Upper lobe of left lung (tissue), 6 donors: ENCODE results near the gene TSPEAR. TPM values are rescaled to one million over a fixed set of nuclear protein-coding genes. Genes with fewer than 3 reads are reported as not detected.
A peak's percentile ranks its signal among the peaks of the same experiment; 100 is the strongest.

Experiments used
- ATAC-seq, 2 donors: fragments of 200-7000 bp; cut with Tn5 transposase; one replicate each; pipeline ENCODE4 v1.9.1; 2022; ENCODE audit warnings: mild to moderate bottlenecking in 2 of 2, moderate library complexity in 2 of 2; ENCODE audit not compliant: low FRiP score in 2 of 2
- DNase-seq, 2 donors: peaks; one replicate each; pipeline ENCODE4 v3.0.0-alpha.2; 2019 to 2020
- H3K27ac ChIP-seq, 4 donors: fragments of 200-600 bp; sonication (generic); one replicate each; pipeline ENCODE4 v1.5.1; 2016 to 2019
- H3K27me3 ChIP-seq, 4 donors: fragments of 200-600 bp; sonication (generic); one replicate each; pipeline ENCODE4 v1.5.1; 2017 to 2019
- H3K36me3 ChIP-seq, 4 donors: fragments of 200-600 bp; sonication (generic); one replicate each; pipeline ENCODE4 v1.5.1; 2016 to 2019
- H3K4me1 ChIP-seq, 4 donors: fragments of 200-600 bp; sonication (generic); one replicate each; pipeline ENCODE4 v1.5.1; 2018 to 2019
- H3K4me3 ChIP-seq, 4 donors: fragments of 200-600 bp; sonication (generic); one replicate each; pipeline ENCODE4 v1.5.1; 2017 to 2019; ENCODE audit warnings: mild to moderate bottlenecking in 2 of 4, moderate library complexity in 1 of 4
- H3K9me3 ChIP-seq, 4 donors: fragments of 200-600 bp; sonication (generic); one replicate each; pipeline ENCODE4 v1.5.1; 2018 to 2019
- EP300 ChIP-seq, 4 donors: sonication (generic); formaldehyde crosslinking; IDR thresholded peaks; one replicate each; pipeline ENCODE4 v1.5.1; 2017; ENCODE audit warnings: antibody characterized with exemption in 4 of 4, control low read depth in 2 of 4
- POLR2A ChIP-seq, 4 donors: fragments of 450-650 bp; IDR thresholded peaks; one replicate each; pipeline ENCODE4 v1.5.1; 2016 to 2017; ENCODE audit warnings: antibody characterized with exemption in 4 of 4, mild to moderate bottlenecking in 2 of 4
- POLR2AphosphoS5 ChIP-seq, 2 donors: sonication (generic); formaldehyde crosslinking; IDR thresholded peaks; one replicate each; pipeline ENCODE4 v1.5.1; 2017; ENCODE audit warnings: antibody characterized with exemption in 2 of 2
- WGBS, 2 donors: methylation state at CpG; one replicate each; pipeline ENCODE4 v1.1.5; 2017 to 2018; 5-methylcytosine and 5-hydroxymethylcytosine counted together
- total RNA-seq, 6 donors: library from RNA; depleted of rRNA in 4 of 6; stranded (reverse); fragments of >200 nt in 4 of 6; gene quantifications; one replicate each; pipeline versions ENCODE4 v1.1.0 to v1.2.1, GENCODE V29; 2016 to 2021
- TF ChIP-seq, protein P1 (sequence below), 6 experiments: fragments of 450-650 bp in 4 of 6; fragments of 200-600 bp in 2 of 6; sonication (generic) in 2 of 6; IDR thresholded peaks; one replicate each; pipeline ENCODE4 v1.5.1; 2016 to 2019; ENCODE audit warnings: antibody characterized with exemption in 6 of 6
- donor health status: DM: no; HTN: no; CAD: no; lungs with moderate emphysema.
- donor health status: DM: no; HTN: yes; CAD: no; lungs with severe emphysema.

The TSPEAR gene
- total RNA-seq, 6 donors from 2014 or later = 0.14 to 0.17 TPM; not detected in 4

DNA sequence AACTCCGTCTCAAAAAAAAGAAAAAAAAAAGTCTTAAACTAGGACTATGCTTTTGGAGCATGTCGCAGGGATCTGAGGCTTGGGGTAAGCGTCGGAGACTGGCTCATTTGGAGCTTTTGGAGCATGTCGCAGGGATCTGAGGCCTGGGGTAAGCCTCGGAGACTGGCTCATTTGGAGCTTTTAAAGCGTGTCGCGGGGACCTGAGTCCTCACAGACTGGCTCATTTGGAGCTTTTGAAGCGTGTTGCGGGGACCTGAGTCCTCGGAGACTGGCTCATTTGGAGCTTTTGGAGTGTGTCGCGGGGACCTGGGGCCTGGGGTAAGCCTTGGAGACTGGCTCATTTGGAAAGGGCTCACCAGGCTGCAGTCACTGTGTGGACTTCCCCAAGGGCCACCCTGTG, 13.6 kb upstream of the TSPEAR start:
- Histone ChIP-seq H3K9me3 (no peaks in the 10 kb centered on the region), H3K4me3 (no peak overlapping the region), H3K27ac (no peak overlapping the region), H3K27me3 (peaks cover 0 to 14% (median 10%) of the 10 kb centered on the region in 4 donors), H3K4me1 (peaks cover 0 to 8% (median 0%) of the 10 kb centered on the region in 4 donors), H3K36me3 (no peaks in the 10 kb centered on the region)
- 91 to 92% methylated on average over 11 to 14 of the region's 14 CpGs for WGBS, 2 donors
- no peak for DNase-seq
- ATAC-seq = no peak
- TF ChIP-seq, protein P1, sequence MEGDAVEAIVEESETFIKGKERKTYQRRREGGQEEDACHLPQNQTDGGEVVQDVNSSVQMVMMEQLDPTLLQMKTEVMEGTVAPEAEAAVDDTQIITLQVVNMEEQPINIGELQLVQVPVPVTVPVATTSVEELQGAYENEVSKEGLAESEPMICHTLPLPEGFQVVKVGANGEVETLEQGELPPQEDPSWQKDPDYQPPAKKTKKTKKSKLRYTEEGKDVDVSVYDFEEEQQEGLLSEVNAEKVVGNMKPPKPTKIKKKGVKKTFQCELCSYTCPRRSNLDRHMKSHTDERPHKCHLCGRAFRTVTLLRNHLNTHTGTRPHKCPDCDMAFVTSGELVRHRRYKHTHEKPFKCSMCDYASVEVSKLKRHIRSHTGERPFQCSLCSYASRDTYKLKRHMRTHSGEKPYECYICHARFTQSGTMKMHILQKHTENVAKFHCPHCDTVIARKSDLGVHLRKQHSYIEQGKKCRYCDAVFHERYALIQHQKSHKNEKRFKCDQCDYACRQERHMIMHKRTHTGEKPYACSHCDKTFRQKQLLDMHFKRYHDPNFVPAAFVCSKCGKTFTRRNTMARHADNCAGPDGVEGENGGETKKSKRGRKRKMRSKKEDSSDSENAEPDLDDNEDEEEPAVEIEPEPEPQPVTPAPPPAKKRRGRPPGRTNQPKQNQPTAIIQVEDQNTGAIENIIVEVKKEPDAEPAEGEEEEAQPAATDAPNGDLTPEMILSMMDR (IDR thresholded peaks at IDR 0.05) = no peak
- TF ChIP-seq POLR2A (IDR thresholded peaks at IDR 0.05) = no peak
- no peak for TF ChIP-seq EP300 (IDR thresholded peaks at IDR 0.05)
- no peak for TF ChIP-seq POLR2AphosphoS5 (IDR thresholded peaks at IDR 0.05)

DNA sequence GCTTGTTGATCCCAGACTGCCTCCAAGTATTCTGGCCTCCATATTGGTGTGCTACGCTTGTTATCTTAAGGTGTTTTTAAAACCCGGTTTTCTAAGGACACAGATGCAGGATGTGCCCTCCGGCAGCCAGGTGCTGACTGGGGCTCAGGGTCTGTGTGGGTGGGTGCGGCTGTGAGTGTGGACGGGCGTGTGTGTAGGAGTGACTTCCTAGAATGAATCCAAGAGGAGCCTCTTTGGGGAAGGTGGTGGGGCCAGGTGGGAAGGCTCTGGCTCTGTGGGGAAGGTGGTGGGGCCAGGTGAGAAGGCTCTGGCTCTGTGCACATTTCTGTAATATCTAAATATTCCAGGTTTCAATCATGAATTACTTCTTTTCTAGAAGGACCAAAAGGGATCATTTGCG, 12.8 kb upstream of the TSPEAR start:
- Histone ChIP-seq H3K9me3 (no peaks in the 10 kb centered on the region), H3K4me3 (no peak overlapping the region), H3K27me3 (peaks cover 0 to 14% (median 10%) of the 10 kb centered on the region in 4 donors), H3K36me3 (no peaks in the 10 kb centered on the region), H3K4me1 (peaks cover 0 to 8% (median 0%) of the 10 kb centered on the region in 4 donors), H3K27ac (no peak overlapping the region)
- 91 to 95% methylated on average over 7 of the region's 7 CpGs for WGBS, 2 donors
- ATAC-seq = peak in 1 of 2 donors; percentile 23
- no peak for TF ChIP-seq POLR2A (IDR thresholded peaks at IDR 0.05)
- TF ChIP-seq, protein P1 (IDR thresholded peaks at IDR 0.05) = no peak
- TF ChIP-seq POLR2AphosphoS5 (IDR thresholded peaks at IDR 0.05) = no peak
- no peak for TF ChIP-seq EP300 (IDR thresholded peaks at IDR 0.05)
- no peak for DNase-seq

DNA sequence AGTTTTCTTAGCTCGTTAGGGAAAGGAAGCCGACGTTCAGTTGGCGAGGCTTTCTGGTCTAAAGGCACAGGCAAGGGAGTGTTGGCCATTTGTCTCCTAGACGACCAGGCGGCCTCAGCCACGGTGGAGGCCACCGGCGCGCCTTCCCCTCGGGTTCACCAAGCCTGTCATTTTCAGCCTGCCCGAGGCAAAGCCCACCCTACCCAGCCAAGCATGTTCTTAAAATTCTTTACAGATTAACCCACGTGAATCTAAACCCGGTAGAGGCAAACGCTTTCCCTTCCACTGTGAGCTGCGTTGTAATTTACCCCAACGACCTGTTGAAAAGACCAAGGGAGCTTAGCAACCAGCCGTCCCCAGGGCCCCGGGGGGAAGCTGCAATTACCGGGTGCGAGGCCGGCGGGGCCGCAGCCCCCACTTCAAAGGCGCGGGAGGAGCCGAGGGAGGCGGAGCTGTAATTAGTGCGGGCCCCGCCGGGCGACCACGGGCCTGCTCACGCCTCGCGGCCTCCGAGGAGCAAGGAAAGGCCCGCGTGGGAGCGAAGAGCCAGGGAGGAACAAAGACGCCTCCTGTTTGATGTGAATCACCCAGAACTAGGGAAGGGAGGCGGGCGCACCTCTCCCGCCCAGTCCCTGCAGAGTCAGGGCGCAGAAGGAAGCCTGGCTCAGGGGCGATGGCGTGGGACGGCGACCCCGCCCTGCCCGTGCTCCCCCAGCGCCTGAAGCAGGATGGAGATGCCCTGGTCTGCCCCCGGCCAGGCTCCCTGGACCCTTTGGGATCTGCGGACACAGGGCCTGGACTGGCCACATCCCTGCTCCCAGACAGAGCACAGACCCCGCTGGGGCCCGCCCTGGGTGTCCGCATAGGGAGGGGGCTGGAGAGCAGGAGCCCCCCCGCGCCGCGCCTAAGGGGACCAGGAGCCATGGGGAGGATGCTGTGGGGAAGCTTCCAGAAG, 12.1 kb upstream of the TSPEAR start:
- H3K4me3 ChIP-seq = no peak overlapping the region

DNA sequence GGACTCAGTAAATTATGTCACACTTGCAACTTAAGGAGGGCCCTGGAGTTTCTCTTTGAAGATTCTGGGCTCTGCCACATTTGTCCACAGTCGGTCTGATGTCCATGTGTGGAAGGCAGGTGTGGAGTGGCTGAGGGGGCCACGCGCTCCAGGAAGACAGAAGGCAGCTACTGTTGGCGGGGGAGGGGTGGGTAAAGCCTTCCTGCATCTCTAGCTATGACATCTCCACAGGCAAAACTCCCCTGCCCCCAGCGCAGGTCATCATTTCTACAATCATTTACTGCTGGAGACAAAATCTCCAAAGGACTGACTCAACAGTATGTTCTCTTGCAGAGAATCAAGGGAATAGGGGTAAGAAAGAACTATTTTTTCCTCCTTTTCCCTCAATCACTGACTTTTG, 11.4 kb upstream of the TSPEAR start:
- Histone ChIP-seq H3K27ac (no peak overlapping the region), H3K4me3 (no peak overlapping the region), H3K36me3 (no peaks in the 10 kb centered on the region), H3K9me3 (no peaks in the 10 kb centered on the region), H3K27me3 (peaks cover 0 to 14% (median 10%) of the 10 kb centered on the region in 4 donors), H3K4me1 (peaks cover 0 to 8% (median 0%) of the 10 kb centered on the region in 4 donors)
- no peak for DNase-seq
- no peak for ATAC-seq
- WGBS, 2 donors = 66 to 69% methylated on average over 5 of the region's 5 CpGs
- TF ChIP-seq EP300 (IDR thresholded peaks at IDR 0.05) (no peak), POLR2A (IDR thresholded peaks at IDR 0.05) (no peak), POLR2AphosphoS5 (IDR thresholded peaks at IDR 0.05) (no peak)
- TF ChIP-seq, protein P1 (IDR thresholded peaks at IDR 0.05) = no peak

More for the DNA sequence above, 12.1 kb upstream of the TSPEAR start:
- 28 to 32% methylated on average over 52 to 61 of the region's 61 CpGs for WGBS, 2 donors
- Histone ChIP-seq H3K4me1 (peaks cover 0 to 8% (median 0%) of the 10 kb centered on the region in 4 donors), H3K27me3 (peaks cover 0 to 14% (median 10%) of the 10 kb centered on the region in 4 donors), H3K27ac (no peak overlapping the region), H3K9me3 (no peaks in the 10 kb centered on the region), H3K36me3 (no peaks in the 10 kb centered on the region)
- peak in 1 of 2 donors; percentile 75 for DNase-seq
- TF ChIP-seq POLR2A (IDR thresholded peaks at IDR 0.05) (no peak), POLR2AphosphoS5 (IDR thresholded peaks at IDR 0.05) (no peak), EP300 (IDR thresholded peaks at IDR 0.05) (no peak)
- TF ChIP-seq, protein P1 (IDR thresholded peaks at IDR 0.05) = no peak
- peak in 1 of 2 donors; percentile 24 for ATAC-seq
